GM18498 (cell line): ENCODE data around the gene KCTD17.

ENCODE experiments used
- ATAC-seq: cut with Tn5 transposase; IDR thresholded peaks from one replicate; pipeline ENCODE4 v1.9.1; 2021; ENCODE audit warnings: mild to moderate bottlenecking, moderate library complexity; ENCODE audit not compliant: unreplicated experiment

The KCTD17 gene

GRCh38 chr22:37075822-37076433 lies 24.4 kb downstream of the KCTD17 start:
- ATAC-seq = no peak

- no peak for ATAC-seq
These were observed 26.4 kb downstream of the KCTD17 start for GRCh38 chr22:37077802-37078448.

GRCh38 chr22:37079158-37079557 lies 27.6 kb downstream of the KCTD17 start:
- no peak for ATAC-seq

- ATAC-seq = no peak
These were observed 28.2 kb downstream of the KCTD17 start for GRCh38 chr22:37079668-37080171.

GRCh38 chr22:37080438-37080837 lies 28.9 kb downstream of the KCTD17 start:
- ATAC-seq = no peak

GRCh38 chr22:37080838-37081237 lies 29.3 kb downstream of the KCTD17 start:
- ATAC-seq = no peak

- no peak for ATAC-seq
These were observed 30.8 kb downstream of the KCTD17 start for GRCh38 chr22:37082251-37082873.

GRCh38 chr22:37083914-37084313 lies 32.4 kb downstream of the KCTD17 start:
- no peak for ATAC-seq

GRCh38 chr22:37084385-37084784 lies 32.8 kb downstream of the KCTD17 start:
- ATAC-seq = no peak

- ATAC-seq = no peak
These were observed 34.6 kb downstream of the KCTD17 start for GRCh38 chr22:37086184-37086583.

GRCh38 chr22:37088108-37088605 lies 36.6 kb downstream of the KCTD17 start:
- ATAC-seq = no peak

- ATAC-seq = no peak
These were observed 37.3 kb downstream of the KCTD17 start for GRCh38 chr22:37088750-37089408.

- no peak for ATAC-seq
These were observed 37.9 kb downstream of the KCTD17 start for GRCh38 chr22:37089434-37089833.

- no peak for ATAC-seq
These were observed 39.6 kb downstream of the KCTD17 start for GRCh38 chr22:37090920-37091695.

- no peak for ATAC-seq
These were observed 40.5 kb downstream of the KCTD17 start for GRCh38 chr22:37091994-37092393.

GRCh38 chr22:37092997-37093396 lies 41.5 kb downstream of the KCTD17 start:
- ATAC-seq = no peak

GRCh38 chr22:37094239-37094638 lies 42.7 kb downstream of the KCTD17 start:
- ATAC-seq = no peak

GRCh38 chr22:37095113-37095512 lies 43.6 kb downstream of the KCTD17 start:
- no peak for ATAC-seq

GRCh38 chr22:37097346-37097745 lies 45.8 kb downstream of the KCTD17 start:
- no peak for ATAC-seq

- no peak for ATAC-seq
These were observed 47.5 kb downstream of the KCTD17 start for GRCh38 chr22:37098976-37099591.
